ENCODE results near the gene ABL2.

ABL2 gene

GRCh38 chr1:179121159-179121938, 108.1 kb downstream of the ABL2 start:
- peak; percentile 61 for TF ChIP-seq CTCF (IDR thresholded peaks at IDR 0.05; ENCODE audit: insufficient read depth, low read length, poor library complexity, severe bottlenecking)
- no peaks in the 10 kb centered on the region for H3K27me3 ChIP-seq (replicated peaks; ENCODE audit: control insufficient read depth, insufficient read depth, low read length)
- DNase-seq (ENCODE audit: extremely low read depth, insufficient read length) = no peak
- H3K4me3 ChIP-seq (replicated peaks; ENCODE audit: low read depth, low read length) = no peak overlapping the region
- peaks cover 2% of the 10 kb centered on the region for H3K36me3 ChIP-seq (ENCODE audit: control insufficient read depth, insufficient read depth, low read length)

- DNase-seq (ENCODE audit: extremely low read depth, insufficient read length) = no peak
- Histone ChIP-seq H3K4me3 (replicated peaks; ENCODE audit: low read depth, low read length) (no peak overlapping the region), H3K36me3 (ENCODE audit: control insufficient read depth, insufficient read depth, low read length) (peaks cover 2% of the 10 kb centered on the region), H3K27me3 (replicated peaks; ENCODE audit: control insufficient read depth, insufficient read depth, low read length) (no peaks in the 10 kb centered on the region)
- TF ChIP-seq CTCF (IDR thresholded peaks at IDR 0.05; ENCODE audit: insufficient read depth, low read length, poor library complexity, severe bottlenecking) = no peak
Measured at GRCh38 chr1:179120736-179121135, 108.7 kb downstream of the ABL2 start.

- no peak for DNase-seq (ENCODE audit: extremely low read depth, insufficient read length)
- Histone ChIP-seq H3K4me3 (replicated peaks; ENCODE audit: low read depth, low read length) (no peak overlapping the region), H3K27me3 (replicated peaks; ENCODE audit: control insufficient read depth, insufficient read depth, low read length) (no peaks in the 10 kb centered on the region), H3K36me3 (ENCODE audit: control insufficient read depth, insufficient read depth, low read length) (peaks cover 2% of the 10 kb centered on the region)
- TF ChIP-seq CTCF (IDR thresholded peaks at IDR 0.05; ENCODE audit: insufficient read depth, low read length, poor library complexity, severe bottlenecking) = no peak
Measured at GRCh38 chr1:179119513-179119912, 110.0 kb downstream of the ABL2 start.

- no peaks in the 10 kb centered on the region for H3K27me3 ChIP-seq (replicated peaks; ENCODE audit: control insufficient read depth, insufficient read depth, low read length)
- peaks cover 5% of the 10 kb centered on the region for H3K36me3 ChIP-seq (ENCODE audit: control insufficient read depth, insufficient read depth, low read length)
- H3K4me3 ChIP-seq (replicated peaks; ENCODE audit: low read depth, low read length) = no peak overlapping the region
- DNase-seq (ENCODE audit: extremely low read depth, insufficient read length) = no peak
- TF ChIP-seq CTCF (IDR thresholded peaks at IDR 0.05; ENCODE audit: insufficient read depth, low read length, poor library complexity, severe bottlenecking) = no peak
Measured at GRCh38 chr1:179115181-179115580, 114.3 kb downstream of the ABL2 start.

GRCh38 chr1:179108644-179109043, 120.8 kb downstream of the ABL2 start:
- no peak overlapping the region for H3K4me3 ChIP-seq (replicated peaks; ENCODE audit: low read depth, low read length)
- H3K36me3 ChIP-seq (ENCODE audit: control insufficient read depth, insufficient read depth, low read length) = peaks cover 12% of the 10 kb centered on the region
- no peak for TF ChIP-seq CTCF (IDR thresholded peaks at IDR 0.05; ENCODE audit: insufficient read depth, low read length, poor library complexity, severe bottlenecking)
- no peak for DNase-seq (ENCODE audit: extremely low read depth, insufficient read length)
- no peaks in the 10 kb centered on the region for H3K27me3 ChIP-seq (replicated peaks; ENCODE audit: control insufficient read depth, insufficient read depth, low read length)

Data from GM06990 (cell line).